NCI-H69 (cell line): ENCODE results near the gene MORN1.
"Not testable (repeated sequence)": the region's sequence is repeated elsewhere in the genome, so short reads cannot be mapped to it uniquely, and the experiment has no call there.

ENCODE experiments used
- DNase-seq: peaks from one replicate; lab custom pipeline; 2025; lab: John Stamatoyannopoulos, UW

MORN1 gene

DNA sequence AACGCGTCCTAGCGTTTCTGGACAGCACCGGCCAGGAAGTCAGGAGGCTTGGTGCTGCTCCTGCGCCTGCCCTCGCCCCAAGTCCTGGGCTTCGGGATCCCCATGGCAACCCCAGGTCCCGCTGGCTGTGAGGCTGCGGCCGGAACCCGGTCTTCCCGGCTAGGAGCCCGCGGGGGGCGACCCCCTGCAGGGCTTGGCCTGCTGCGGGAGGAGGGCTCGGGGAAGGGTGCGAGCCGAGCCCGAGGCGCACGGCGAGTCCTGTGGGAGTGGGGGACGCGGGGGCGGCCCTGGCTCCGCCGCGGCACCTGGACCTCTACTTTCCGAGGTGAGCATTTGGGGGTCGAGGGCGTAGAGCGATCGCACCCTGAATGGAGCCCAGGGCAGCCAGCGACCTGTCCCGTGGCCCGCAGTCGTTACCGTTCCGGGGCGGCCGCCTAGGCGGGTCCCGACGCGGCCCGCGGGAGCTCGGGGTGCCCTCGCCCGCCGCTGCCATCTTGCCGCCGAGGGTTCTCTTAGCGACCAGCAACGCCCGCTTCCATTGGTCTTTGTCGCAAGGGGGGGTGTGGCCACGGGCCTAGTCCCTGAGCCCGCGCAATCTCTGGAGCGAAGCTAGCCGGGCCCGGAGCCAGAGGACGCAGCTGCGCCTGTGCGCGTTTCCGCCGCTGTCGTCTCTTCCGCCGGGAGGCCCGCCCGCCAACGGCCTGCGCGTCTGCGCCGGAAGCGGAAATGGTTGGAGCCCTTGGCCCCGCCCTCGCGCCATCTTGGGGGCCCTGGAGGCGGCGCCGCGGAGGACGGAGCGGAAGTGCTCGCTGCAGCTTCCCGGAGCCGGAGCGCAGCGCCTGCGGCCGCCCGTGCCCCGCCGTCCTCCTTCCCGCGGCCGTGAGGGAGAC, at the start of gene MORN1, which contains the start of gene RER1:
TSS of gene MORN1 (minus strand) at position 514 of the 890 bp plus-strand sequence. CDS start at position 493, 21 bp downstream.
TSS of gene RER1 (plus strand) at position 801 of the 890 bp plus-strand sequence. CDS start 3,950 bp downstream, outside the sequence.
- peak; percentile 97 for DNase-seq

DNA sequence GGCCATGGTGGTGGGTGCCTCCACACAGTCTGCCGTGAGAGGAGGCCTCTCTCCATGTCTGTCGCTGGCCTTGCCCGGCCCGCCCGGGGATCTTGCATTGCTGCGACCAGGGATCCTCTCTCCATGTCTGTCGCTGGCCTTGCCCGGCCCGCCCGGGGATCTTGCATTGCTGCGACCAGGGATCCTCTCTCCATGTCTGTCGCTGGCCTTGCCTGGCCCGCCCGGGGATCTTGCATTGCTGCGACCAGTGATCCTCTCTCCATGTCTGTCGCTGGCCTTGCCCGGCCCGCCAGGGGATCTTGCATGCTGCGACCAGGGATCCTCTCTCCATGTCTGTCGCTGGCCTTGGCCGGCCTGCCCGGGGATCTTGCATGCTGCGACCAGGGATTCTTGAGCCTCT, 49.0 kb upstream of the MORN1 start:
- not testable (repeated sequence) for DNase-seq

DNA sequence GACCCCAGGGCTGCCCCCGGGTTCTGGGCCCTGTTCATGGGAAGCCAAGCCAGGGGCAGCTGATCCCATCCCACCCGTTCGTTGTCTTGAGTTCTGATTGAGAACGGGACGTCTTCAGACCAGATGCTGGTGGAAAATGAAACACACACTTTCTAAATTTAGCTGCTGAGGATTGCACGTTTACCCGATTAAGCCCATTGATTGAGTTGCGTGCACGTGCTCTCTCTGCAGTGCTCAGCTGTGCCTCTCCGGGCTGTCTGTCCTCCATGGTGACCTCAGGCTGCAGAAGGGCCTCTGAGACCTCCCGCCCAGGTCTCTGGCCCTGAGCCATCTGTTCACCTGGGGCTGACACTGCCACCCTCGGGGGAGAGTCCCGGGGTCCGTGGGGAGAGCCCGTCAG, 48.0 kb upstream of the MORN1 start:
- DNase-seq, result no peak

DNA sequence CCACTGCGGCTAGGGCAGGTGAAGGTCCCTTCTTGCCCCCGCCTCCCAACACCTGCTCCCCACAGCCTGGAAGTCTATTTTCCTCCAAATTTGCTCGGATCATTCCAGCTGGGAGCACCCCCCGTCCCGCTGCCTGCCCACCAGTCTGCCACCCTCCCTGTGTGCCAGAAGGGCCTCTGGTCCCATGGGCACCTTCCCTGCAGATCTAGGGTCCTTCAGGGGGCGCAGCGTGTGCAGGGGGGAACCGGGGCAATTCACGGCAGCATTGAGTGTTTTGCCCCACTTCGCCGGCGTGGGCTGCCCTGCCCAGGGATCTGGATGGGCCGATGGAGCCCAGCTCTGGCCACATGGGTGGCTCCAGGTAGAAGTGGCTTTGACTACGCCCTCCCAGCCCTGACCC, 47.3 kb upstream of the MORN1 start:
- no peak for DNase-seq

DNA sequence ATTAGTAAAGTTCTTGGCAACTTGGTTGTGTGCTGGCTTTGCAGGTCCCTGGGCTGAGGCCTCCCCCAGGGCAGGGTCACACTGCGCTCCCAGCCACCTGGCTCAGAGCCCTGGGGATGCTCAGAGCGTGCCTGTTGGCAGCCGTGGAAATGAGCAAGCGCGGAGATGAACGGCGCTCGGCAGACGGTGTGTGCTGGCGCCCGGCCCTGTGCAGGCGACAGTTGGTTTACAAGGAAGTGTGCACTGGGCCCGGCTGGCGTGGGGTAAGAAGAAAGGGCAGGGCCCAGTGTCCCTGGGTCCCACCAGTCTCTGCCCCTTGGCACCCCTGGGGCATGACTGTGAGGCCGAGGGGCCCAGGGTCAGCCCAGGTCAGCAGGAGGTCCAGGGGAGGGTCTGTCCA, 46.7 kb upstream of the MORN1 start:
- DNase-seq, result peak; percentile 32

DNA sequence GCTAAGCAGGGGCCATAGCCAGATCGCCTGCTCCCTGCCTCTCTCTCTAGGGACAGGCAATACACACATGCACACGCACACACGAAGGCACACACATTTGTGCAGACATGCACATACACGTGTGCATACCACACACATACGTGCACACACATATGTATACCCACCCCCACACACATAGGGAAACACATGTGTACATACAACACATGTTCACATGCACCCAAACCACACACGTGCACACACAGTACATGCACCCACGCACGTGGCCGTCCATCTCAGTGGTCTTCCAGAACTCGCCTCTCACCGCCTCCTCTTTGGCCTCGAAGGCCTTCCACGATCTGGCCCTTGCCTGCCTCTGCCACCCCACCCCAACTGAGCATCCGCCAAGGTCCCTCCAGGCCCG, 46.3 kb upstream of the MORN1 start:
- DNase-seq, result no peak

DNA sequence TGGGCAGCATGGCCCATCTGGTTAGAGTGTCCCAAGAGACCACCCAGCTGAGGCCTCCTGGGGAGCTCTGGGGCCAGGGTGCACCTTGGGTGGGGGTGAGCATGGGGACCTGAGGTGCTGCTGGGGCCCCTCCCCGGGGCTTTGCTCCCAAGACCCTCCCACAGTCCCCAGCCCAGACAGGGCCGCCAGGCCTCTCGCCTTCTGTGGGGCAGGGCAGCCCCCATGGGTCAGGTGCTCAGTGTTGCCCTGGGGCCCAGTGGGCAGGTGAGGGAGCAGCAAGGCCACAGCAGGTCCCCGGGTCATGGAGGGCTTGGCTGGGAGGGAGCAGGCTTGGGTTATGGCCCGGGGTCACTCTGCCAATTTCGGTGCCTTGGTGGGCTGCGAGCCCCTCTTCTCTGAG, 45.5 kb upstream of the MORN1 start:
- no peak for DNase-seq

DNA sequence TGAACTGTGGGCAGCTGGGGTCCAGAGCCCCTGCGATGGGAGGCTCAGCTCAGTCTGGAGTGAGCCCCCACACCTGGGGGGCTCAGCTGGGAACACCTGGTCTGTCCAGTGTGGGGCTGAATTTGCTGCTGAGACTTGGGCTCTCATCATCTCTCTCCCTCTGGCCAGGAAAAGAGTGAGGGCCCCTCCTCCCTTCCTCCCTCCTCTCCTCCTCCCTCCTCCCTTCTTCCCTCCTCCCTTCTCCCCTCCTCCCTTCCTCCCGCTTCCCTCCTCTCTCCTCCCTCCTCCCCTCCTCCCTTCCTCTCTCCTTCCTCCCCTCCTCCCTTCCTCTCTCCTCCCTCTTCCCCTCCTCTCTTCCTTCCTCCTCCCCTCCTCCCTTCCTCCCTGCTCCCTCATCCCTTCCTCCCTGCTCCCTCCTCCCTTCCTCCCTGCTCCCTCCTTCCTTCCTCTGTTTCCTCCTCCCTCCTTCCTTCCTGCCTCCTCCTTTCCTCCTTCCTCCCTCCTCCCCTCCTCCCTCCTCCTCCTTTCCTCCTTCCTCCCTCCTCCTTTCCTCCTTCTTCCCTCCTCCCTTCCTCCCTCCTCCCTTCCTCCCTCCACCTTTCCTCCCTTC, 44.5 kb upstream of the MORN1 start:
- DNase-seq, result no peak

DNA sequence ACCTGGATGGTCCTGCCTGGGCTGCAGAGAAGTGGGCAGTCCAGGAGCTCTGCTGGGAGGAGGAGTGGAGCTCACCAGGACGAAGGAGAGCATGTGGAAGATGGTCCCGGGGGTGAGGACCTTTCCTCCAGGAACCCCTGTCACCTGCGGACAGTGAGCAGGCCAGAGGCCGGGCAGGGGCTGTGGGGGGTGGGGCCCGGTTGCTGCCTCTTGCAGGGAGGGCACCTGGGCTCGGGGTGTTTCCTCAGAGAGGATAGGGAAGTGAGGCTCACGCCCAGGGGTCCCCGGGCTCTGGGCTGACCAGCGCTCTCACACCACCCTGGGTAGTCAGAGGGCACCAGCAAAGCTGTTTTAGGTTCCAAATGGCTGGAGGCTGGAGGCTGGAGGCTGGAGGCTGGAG, 43.7 kb upstream of the MORN1 start:
- DNase-seq, result no peak

DNA sequence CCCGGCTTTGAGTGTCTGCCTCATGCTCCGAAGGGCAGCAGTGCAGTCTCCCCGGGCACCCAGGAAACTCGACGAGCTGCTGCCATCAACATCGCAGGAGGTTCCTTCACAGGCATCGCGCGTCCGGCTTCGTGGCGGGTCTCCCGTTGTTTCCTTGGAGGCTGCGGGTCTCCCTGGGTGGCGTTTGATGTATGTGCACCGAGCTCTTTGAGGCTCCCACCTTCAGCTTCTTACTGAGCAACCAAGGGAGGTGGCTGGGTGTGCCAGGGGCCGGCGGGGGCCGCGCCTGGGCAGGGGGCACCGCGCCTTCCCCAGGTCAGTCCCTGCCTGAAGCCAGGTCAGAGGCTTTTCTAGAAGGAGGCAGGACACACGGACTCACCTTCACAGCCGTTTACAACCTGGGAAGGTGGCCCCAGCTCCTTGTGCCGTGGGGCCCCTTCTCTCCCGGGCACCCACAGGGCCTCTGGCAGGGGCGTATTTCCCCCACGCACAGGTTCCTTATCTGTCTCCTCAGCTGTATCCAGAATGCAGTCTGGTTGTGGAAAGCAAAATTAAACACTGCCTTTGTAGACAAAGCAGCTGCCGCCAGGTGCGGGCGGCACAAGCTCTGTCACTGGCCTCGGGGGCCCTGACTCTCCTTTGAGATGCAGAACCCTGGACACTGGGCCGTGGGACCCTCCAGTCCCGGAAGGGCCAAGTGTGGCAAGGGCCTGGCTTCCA, 42.7 kb upstream of the MORN1 start:
- no peak for DNase-seq

DNA sequence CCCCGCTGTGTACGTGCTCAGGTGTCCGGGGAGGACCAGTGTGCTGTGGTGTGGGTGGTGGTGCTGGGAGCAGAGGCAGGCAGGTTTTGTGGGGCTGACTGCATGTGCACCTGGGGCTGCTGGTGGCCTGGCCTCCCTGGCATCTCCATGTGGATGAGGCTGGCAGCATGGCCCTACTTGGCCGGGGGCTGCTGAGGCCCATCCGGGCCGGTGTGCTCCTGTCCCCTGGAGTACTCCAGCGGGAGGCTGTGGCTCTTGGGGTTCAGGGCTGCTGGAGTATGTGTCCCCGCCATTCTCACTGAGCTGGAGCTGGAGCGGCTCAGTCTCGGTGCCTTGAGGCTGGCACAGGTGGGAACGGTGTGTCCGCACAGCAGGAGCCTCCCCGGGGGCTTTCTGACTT, 41.8 kb upstream of the MORN1 start:
- no peak for DNase-seq

DNA sequence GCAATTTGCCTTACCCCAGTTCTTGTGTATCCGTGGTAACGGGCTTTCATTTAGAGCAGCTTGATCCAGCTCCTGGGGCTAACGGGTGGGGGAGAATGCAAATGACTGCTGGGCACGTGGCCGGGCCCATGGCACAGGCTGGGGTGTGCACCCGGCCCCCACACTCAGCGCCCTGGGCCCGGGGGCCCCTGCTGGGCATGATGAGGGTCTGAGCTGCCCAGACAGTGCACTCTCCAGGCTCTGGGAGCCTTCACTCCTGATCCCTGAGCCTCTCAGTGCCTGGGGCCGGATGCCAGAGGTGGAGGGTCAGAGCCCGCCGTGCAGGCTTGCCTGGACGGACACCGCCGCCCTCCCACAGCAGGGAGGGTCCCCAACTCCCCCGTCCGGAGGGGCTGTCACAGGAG, 41.1 kb upstream of the MORN1 start:
- DNase-seq, result peak; percentile 19

DNA sequence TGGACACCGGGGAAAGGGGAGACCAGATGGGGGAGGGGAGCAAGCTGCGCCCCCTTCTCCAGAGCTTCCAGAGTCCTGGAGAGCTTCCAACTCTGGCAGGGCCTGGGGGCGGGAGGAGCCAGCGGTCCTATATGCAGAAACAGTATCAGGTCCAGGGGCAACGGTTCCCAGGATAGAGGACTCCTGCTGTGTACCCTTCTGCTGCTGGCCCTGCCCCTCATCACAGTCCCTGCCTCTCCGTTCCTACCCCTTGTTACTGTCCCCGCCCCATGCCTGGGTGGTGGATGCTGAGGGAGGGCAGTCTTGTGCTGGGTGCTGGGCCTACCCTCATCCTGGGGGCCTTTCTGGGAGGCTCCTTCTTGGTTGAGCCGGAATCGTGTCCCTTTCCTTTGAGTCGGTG, 40.2 kb upstream of the MORN1 start:
- DNase-seq, result peak; percentile 51

DNA sequence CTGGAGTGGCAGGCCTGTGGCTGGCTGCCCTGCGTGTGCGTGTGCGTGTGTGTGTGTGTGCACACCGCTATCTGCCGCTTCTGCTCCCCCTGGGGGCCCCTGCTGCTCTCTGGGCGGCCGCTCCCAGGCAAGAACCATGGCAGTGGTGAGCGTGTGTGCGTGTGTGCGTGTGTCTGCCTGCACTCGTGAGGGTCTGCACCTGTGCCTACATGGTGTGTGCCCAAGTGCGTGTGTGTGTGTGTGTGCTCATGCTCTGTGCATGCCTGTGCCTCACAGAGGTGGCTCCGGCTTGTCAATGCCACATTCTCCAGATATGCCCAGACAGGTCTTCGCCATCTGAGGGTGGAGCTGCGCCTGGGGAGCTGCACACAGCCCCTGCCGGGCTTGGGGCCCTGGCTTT, 39.7 kb upstream of the MORN1 start:
- no peak for DNase-seq

DNA sequence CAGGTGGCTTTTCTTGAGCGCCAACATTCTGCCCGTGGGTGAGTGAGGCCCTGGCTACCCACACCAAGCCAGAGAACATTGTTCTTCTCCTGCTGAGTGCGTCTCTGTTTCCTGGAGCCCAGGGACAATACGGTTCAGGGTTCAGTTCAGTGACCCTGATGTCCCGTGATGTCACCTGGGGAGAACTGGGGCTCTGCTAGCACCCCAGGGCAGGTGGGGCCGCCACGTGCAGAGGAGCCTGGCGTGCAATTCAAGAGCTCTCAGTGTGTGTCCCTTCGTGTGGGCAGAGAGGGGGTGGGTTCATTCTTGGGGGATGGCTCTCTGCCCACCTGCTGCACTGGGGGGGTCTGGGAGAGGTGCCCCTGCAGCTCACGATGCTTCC, 39.2 kb upstream of the MORN1 start:
- DNase-seq, result no peak

DNA sequence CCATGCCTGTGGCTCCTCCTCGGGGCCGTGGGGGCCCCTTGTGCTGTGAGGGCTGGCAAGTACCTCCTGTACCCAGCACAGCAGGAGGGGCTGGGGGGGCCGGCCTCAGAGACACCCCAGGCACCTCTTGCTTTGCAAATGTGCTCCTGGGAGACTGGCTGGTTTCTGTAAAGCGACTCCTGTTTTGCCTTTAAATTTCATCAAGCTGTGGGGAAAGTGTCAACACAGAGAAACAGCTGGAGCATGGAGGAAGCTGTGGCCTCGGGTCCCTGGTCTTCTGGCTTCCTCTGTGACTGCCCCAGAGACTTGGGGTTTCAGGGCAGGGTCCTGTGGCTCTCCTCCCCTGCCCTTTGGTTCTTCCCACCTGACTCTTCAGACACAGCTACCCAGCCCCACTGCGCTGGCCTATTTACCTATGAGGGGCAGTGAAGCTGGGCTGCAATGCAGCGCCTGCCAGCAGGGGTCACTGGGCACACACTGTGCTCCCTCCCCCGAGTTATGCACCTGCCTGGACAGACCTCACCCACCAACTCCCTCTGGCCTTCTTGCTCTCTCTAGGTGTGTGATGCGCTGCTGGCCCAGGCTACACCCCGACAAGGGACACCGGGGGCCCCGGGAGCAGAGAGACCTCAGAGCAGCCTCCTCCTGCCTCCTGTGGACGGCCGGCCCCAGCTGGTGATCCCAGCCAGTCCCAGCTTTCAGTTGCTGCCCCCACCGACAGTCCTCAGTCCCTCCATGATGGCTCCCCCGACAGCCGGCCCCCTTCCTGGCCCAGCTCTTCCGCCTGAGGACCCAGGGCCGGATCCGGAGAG, 38.6 kb upstream of the MORN1 start:
- no peak for DNase-seq

DNA sequence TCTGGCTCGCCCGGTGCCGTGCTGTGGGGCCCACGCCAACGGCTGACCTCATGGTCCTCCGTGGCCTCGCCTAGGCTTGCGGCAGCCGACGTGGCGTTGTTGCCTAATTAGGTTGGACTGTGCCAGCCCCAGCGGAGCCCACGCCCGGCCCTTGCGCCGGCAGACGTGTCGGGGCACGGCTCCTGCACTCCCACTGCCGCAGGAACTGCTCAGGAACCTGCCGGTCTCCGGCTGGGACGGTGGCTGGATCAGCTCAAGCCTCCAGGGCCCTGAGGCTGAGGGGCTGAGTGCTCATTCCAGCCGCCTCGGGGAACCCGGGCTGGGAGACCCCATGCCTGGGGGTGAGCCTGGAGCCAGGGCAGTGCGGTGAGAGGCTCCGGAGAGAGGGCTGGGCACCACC, 37.1 kb upstream of the MORN1 start:
- DNase-seq, result no peak

DNA sequence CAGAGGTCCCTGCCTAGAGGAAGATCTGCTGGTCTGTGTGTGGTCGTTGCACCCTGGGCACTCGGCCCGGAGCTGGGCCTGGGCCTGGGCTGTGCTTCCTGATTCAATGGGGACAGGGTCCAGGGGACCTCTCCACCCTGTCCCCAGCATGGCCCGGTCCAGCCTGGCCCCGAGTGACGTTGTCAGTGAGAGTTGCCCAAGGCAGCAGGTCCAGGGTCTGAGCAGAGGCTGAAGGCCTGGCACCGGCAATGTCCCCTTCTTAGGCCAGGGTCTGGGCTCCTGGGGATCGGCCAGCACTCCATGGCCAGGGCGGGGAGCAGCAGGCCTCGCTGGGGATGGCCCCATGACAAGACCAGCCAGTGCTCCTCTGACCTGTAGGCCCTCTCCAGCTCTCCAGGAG, 36.6 kb upstream of the MORN1 start:
- no peak for DNase-seq

DNA sequence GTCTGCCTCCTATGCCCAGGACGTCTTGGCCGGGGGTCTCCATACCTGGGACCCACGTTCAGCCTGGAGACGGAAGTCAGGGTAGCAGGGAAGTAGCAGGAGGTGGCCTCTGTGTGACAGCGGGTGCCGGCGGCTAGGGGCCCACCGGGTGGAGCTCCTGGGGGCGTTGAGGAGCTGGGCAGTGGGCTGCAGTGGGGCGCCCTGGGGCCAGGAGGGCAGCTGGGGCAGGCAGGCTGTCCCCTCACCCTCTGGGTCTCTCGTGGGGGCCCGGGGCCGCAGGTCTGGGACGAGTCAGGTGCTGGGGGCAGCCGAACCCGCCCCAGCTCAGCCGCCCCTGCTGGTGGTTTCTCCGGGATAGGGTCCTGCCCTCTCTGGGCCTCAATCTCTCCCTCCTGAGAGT, 35.7 kb upstream of the MORN1 start:
- DNase-seq, result no peak

DNA sequence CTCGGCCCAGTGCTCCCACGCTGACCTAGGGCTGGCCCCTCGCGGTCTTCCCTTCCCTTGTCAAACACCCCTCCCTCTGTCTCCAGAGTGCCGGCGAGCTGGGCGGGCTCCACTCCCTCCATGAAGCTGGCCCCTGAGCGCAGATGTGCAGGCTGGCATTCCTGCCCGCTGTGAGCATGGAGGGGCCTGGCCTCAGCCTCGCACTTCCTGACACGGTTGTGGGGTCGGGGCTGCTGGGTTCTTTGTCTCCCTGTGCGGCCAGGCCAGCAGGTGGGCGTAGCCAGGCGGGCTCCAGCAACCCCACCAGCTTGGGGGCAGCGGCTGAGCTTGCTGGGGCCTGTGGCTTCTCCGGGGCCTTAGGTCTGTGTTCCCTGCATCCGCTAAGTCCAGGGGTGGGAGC, 35.2 kb upstream of the MORN1 start:
- DNase-seq, result no peak

DNA sequence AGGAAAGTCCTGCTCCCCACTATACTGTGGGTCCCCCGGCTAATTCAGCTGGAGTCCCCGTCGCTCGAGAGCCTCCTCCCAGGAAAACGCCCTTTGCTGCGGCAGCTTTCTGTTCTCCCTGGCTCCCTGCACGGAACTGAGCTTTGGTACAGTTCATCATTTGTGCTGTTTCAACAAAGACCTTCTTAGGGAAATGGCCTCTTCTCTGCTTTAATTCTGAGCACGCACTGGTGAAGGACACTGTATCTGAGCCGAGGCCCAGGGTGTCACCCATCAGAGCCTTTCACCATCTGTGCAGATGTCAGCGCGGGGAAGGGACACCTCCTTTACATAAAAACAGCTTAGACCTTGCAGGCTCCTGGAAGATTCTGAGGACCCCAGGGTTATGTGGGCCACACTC, 34.5 kb upstream of the MORN1 start:
- DNase-seq, result no peak

DNA sequence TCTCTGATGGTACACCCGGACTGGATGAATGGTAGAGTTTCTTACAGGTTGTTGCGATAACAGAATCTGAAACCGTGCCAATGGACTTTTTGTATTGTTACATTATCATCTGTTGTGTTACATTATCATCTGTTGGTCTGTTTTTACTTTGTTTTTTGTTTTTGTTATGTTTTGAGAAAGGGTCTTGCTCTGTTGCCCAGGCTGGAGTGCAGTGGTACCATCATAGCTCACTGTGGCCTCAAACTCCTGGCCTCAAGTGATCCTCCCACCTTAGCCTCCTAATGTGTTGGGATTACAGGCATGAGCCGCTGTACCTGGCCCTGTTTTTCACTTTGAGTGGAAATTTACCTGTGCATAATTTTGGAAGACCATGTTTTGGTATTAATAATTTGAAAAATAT, 31.2 kb upstream of the MORN1 start:
- DNase-seq, result no peak
